ENCODE measurements around the gene SORBS2. TPM values are rescaled to one million over a fixed set of nuclear protein-coding genes. Genes with fewer than 3 reads are reported as not detected.

The SORBS2 gene
- total and polyA plus RNA-seq, 2 of the 8 experiments (the other 6 are each of a cell fraction or from before 2014, with no cell fraction given) = 73.0 to 87.1 TPM

GRCh38 chr4:185817403-185817818, 5.4 kb upstream of the SORBS2 start (continued):
- TF ChIP-seq CHD7 (IDR thresholded peaks at IDR 0.05; ENCODE audit: insufficient replicate concordance, low read length) (no peak), POU5F1 (IDR thresholded peaks at IDR 0.05; ENCODE audit: low read depth, low read length) (no peak)
